ENCODE results near the gene TRMO.

TRMO gene

GRCh38 chr9:97900738-97901565 lies 21.3 kb downstream of the TRMO start:
- no peak for DNase-seq

GRCh38 chr9:97900103-97900737 lies 22.1 kb downstream of the TRMO start:
- DNase-seq, result no peak

- no peak for DNase-seq
These were observed 26.5 kb downstream of the TRMO start for GRCh38 chr9:97895695-97896332.

- DNase-seq, result no peak
These were observed 27.1 kb downstream of the TRMO start for GRCh38 chr9:97895211-97895610.

- no peak for DNase-seq
These were observed 29.9 kb downstream of the TRMO start for GRCh38 chr9:97892421-97892820.

GRCh38 chr9:97891736-97892135 lies 30.6 kb downstream of the TRMO start:
- no peak for DNase-seq

- DNase-seq, result peak; percentile 73
These were observed 32.1 kb downstream of the TRMO start for GRCh38 chr9:97889941-97890887.

- no peak for DNase-seq
These were observed 42.0 kb downstream of the TRMO start for GRCh38 chr9:97880336-97880735.

GRCh38 chr9:97876061-97876460 lies 46.2 kb downstream of the TRMO start:
- no peak for DNase-seq

GRCh38 chr9:97875111-97875510 lies 47.2 kb downstream of the TRMO start:
- no peak for DNase-seq

GRCh38 chr9:97874624-97875023 lies 47.7 kb downstream of the TRMO start:
- DNase-seq, result no peak

- no peak for DNase-seq
These were observed 48.4 kb downstream of the TRMO start for GRCh38 chr9:97873882-97874281.

GRCh38 chr9:97873425-97873824 lies 48.9 kb downstream of the TRMO start:
- DNase-seq, result no peak

GRCh38 chr9:97868859-97869258 lies 53.4 kb downstream of the TRMO start:
- no peak for DNase-seq

GRCh38 chr9:97866848-97867247 lies 55.5 kb downstream of the TRMO start:
- DNase-seq, result no peak

- no peak for DNase-seq
These were observed 56.0 kb downstream of the TRMO start for GRCh38 chr9:97866300-97866699.

GRCh38 chr9:97864396-97864795 lies 57.9 kb downstream of the TRMO start:
- DNase-seq, result no peak

GRCh38 chr9:97863314-97863713 lies 59.0 kb downstream of the TRMO start:
- no peak for DNase-seq

GRCh38 chr9:97861148-97861475 lies 61.2 kb downstream of the TRMO start:
- DNase-seq, result no peak

- no peak for DNase-seq
These were observed 61.7 kb downstream of the TRMO start for GRCh38 chr9:97860451-97861147.

GRCh38 chr9:97859346-97859745 lies 63.0 kb downstream of the TRMO start:
- DNase-seq, result no peak

GRCh38 chr9:97858826-97859225 lies 63.5 kb downstream of the TRMO start:
- DNase-seq, result no peak

GRCh38 chr9:97858393-97858713 lies 63.9 kb downstream of the TRMO start:
- DNase-seq, result no peak
